OCI-LY3 (cell line): ENCODE measurements around the gene ABCC12.

ENCODE experiments used
- EZH2phosphoT487 ChIP-seq: fragments of 200-600 bp; shearing (Covaris generic); IDR thresholded peaks from 2 replicates; pipeline ENCODE4 v1.6.1; 2018; ENCODE audit warnings: antibody characterized with exemption, mixed run types, low read depth
- TF ChIP-seq, protein P1 (sequence below): fragments of 200-600, 300-600 bp; sonication (generic); IDR thresholded peaks from 2 replicates; pipeline ENCODE4 v1.5.1; 2014; ENCODE audit warnings: antibody characterized with exemption, low read length, low read depth

DNA sequence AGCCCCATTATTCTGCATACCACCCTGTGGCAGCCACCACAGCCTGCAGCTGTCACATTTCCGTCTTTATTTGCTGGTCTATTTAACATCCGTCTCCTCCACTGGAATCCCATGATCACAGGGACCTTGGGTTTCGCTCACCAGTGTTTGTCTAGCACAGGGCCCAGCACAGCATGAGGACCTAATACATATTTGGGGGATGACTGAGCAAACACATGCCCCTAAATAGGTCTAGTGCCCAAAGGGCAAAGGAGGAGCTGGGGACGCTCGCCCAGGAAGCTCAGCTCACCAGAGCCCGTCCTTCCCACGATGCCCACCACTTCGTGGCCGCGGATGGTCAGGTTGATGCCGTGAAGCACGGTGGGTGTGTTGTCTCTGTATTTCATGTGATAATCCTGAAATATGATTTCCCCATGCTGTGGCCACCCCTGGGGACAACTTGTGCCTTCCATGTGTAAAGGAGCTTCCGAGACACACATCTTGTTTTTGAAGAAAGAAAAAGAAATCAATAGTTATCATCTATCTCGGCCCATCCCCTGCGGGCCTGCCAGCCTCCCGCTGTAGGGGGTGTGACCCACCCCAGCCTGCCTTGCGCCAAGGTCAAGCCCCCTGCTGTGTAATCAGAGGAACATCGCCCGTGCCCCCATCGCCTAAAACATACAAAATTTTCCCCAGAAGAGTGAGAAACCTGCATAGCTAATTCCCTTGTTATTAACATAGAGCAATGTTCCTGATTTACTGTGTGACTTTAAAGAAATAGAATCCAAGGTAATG is 21.0 kb upstream of the ABCC12 start:
- TF ChIP-seq, protein P1, sequence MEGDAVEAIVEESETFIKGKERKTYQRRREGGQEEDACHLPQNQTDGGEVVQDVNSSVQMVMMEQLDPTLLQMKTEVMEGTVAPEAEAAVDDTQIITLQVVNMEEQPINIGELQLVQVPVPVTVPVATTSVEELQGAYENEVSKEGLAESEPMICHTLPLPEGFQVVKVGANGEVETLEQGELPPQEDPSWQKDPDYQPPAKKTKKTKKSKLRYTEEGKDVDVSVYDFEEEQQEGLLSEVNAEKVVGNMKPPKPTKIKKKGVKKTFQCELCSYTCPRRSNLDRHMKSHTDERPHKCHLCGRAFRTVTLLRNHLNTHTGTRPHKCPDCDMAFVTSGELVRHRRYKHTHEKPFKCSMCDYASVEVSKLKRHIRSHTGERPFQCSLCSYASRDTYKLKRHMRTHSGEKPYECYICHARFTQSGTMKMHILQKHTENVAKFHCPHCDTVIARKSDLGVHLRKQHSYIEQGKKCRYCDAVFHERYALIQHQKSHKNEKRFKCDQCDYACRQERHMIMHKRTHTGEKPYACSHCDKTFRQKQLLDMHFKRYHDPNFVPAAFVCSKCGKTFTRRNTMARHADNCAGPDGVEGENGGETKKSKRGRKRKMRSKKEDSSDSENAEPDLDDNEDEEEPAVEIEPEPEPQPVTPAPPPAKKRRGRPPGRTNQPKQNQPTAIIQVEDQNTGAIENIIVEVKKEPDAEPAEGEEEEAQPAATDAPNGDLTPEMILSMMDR: no peak
- no peak for TF ChIP-seq EZH2phosphoT487
